GM21737 (cell line): ENCODE data around the gene KBTBD13.
A peak's percentile ranks its signal among the peaks of the same experiment; 100 is the strongest.
"Not testable (repeated sequence)": the region's sequence is repeated elsewhere in the genome, so short reads cannot be mapped to it uniquely, and the experiment has no call there.

Experiments
- ATAC-seq: cut with Tn5 transposase; IDR thresholded peaks from one replicate; pipeline ENCODE4 v1.9.1; 2021; ENCODE audit warnings: mild to moderate bottlenecking, moderate library complexity; ENCODE audit not compliant: unreplicated experiment

The KBTBD13 gene

DNA sequence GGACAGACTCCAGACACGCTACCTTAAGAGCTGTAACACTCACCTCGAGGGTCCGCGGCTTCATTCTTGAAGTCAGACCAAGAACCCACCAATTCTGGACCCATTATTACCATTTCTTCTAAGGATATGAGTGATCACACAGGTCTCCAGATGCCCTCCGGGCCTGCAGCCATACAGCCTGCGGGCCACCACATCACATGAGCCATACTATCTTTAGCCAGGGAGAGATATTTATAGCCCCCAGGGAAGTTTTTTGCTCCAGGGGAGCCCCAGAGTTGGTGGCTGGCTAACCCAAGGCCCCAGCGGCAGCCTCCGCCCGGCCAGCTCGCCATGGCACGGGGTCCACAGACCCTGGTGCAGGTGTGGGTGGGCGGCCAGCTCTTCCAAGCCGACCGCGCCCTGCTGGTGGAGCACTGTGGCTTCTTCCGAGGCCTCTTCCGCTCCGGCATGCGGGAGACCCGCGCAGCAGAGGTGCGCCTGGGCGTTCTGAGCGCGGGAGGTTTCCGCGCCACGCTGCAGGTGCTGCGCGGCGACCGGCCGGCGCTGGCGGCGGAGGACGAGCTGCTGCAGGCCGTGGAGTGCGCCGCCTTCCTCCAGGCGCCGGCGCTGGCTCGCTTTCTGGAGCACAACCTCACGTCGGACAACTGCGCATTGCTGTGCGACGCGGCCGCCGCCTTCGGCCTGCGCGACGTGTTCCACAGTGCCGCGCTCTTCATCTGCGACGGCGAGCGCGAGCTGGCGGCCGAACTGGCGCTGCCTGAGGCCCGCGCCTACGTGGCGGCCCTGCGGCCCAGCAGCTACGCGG, at the start of gene KBTBD13:
KBTBD13 (plus strand) TSS at position 261 of the 805 bp plus-strand sequence; CDS start at position 331, 70 bp downstream.
- ATAC-seq = no peak

DNA sequence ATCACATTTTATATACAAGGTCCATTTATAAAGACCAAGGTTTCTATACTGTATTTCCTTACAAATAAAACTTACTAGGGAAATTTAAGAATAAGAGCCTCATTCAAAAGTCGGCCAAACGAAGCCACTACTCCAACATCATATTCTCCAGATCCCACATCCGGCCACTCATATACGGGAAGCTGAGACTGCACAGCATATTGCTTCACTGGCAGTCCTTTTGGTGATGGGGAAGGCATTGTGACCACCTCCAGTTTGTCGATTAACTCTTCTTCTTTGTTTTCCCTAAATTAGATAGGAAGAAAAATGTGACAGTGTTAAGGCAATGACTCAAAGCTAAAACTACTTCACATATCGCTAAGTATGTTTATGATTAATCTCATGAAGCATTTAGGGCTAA, 49.8 kb upstream of the KBTBD13 start:
- no peak for ATAC-seq

DNA sequence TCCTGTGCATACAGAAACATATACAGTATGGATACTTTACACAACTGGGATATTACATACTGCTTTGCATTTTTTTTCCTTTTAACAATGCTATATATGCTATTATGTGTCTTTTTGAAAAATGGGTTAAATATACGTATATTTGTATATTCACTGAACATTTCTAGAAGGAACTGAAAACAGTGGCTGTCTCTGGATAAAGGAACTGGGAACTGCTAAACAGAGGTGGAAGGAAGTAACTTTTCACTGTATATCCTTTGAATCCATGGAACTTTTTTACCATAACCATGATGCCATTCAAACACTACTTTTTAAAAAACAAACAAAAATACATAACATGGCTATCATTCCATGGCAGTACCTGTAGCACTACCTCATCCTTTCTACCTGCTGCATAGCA, 49.0 kb upstream of the KBTBD13 start:
- no peak for ATAC-seq

DNA sequence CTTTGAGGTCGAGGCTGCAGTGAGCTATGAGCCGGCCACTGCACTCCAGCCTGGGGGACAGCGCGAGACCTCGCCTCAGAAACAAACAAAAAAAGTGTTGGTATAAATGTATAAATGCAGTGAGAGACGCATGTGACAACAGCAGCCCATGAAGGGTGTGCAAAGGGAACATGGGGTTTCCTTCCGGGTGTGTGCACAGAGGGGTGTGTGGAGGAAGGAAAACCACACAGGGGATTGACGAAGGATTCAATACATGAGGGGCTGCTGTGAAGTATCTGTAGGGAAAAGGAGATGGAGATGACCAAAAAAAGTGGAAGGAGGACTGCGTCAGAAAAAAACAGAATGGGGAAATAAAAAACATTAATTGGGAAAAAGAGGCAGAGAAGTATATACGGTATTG, 48.2 kb upstream of the KBTBD13 start:
- ATAC-seq = no peak

DNA sequence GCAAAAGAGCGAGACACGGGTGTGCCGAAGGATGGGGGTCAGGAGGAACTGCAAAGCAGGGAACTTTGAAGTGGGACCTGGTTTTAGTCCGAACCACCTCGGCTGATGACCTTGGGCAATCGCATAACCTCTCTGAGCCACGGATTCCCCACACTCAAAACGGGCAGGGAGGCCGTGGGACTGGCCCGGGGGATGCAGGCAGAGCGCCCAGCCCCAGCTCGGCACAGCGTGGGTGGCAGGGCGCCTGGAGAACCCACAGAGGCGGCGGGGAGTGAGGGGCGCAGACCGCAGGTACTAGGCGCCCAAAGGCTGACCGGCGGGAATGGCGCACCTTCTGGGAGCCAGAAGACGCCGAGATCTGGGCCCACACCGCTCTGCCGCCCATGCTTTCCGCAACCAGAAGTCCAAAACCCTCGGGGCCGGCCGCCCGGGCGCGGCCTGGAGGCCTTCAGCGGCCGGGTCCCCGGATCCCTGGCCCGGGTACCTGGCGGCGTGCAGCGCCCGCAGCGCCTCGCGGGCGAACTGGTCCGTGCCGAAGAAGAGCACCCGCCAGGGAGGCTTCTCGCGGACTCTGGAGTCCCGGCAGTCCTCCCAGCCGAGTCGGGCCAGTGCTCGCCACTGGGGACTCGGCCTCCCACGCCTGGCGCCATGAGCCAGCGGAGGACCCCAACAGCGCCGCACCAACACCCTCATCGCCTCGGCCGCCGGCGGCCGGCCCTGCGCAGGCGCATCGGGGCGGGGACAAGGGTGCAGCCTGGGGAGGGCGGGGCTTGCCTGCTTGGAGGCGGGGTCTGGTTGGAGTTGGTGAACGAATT, 47.4 kb upstream of the KBTBD13 start, which contains the start of gene MTFMT:
MTFMT (minus strand) TSS at position 719 of the 815 bp plus-strand sequence; CDS start at position 693, 26 bp downstream.
- ATAC-seq = peak; percentile 78

DNA sequence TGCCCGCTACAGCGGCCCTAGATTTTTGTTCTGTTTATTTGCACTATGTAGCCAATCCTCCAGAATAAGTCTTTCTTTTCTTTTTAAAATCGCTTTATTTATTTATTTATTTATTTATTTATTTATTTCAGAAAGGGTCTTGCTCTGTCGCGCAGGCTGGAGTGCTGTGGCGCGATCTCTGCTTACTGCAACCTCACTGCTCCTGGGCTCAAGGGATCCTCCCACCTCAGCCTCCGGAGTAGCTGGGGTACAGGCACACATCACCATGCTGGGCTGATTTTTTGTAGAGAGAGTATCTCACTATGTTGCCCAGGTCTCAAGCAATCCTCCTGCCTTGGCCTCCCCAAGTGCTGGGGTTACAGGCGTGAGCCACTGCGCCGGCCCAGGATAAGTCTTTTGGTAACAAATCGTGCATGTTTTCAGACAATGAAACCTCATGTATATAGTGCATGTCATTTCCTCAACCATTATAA, 46.8 kb upstream of the KBTBD13 start:
- ATAC-seq = no peak

DNA sequence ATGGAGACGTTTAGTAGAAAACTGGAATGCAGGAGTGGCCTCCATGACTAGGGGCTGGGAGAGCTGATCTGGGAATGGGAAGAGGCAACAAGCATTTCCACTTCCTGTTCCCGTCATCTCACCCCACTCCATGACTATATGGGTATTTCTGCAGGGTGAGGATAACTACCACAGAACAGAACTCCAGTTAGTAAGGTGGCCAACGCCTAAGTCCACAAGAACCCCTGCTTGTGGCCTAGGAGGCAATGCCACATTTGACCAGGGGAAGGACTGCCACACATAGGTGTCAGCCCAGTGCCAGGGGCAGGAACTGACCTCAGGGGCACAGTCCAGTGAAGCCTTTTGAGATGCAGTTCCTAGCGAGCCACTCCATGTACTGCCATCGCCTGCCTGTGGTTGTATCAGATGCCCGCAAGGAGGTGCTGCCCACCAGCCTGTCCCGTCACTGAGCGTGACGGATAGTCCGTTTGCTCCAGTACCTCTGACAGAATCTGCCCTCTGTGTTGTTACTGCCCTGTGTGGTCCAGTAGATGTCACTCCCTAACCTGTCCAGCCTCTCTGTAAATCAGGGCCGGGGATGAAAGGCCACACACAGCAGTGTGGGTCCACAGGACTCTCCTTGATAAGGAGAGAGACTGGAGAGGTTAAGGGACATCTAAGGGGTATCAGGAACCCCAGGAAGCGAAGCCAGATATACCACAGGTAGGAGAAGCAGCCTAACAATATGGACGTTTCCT, 43.6 kb upstream of the KBTBD13 start:
- ATAC-seq = no peak

DNA sequence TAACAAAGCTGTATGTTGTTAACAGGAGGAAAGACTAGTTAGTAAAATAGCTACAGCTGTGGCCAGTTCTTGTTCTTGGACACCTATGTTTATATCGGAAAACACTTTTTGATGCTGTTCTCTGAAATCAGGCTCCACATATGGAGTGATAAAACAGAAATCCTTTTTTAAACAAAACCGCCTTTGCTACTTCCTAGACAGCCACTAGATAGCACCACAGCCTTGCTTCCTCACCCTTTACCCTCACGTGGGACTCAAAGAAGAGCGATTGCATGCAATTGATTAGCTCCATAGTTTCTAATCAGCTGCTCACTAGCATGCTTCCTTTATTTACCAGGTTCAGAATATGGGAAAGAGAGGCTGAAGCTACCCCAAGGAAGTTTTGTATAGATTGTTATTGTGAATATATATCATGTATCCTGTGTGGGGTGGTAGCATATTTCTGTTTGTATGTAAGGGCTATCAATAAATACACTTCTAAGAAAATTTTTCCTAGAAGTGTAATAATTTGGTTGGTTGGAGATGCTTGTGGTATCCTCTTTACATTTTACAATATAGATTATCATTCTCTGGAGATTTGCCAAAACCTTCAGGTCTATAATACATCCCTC, 42.8 kb upstream of the KBTBD13 start:
- ATAC-seq = no peak

DNA sequence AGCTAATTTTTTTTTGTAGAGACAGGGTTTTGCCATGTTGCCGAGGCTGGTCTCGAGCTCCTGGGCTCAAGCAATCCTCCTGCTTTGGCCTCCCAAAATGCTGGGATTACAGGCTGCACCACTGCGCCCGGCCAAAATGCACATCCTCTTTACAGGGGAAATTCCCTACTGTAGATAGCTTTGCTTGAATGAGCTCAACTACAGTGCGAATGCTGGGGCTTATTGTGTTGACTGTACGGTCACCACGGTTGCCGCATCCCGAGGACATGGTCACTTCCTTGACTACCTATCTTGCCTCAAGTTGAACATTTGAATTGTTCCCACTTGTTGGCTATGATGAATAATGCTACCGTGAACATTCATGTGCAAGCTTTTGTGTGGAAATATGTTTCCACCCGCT, 41.8 kb upstream of the KBTBD13 start:
- no peak for ATAC-seq

DNA sequence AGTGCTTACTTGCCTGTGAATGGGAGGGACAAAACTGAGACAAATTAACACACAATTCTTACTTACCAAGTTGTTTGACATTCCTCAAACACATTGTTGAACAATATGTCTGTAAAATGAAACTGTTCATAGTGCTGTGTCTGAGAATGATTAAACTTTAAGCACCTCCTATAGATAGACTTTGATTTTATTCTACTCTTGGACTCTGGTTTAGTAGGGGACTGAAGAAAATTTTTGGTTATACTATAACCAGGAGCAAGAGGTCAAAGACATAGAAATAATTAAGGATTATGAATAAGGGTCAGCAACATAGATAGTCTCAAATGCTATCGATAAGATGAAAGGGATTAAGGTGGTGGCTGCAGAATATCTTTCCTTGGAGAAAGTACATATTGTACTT, 39.2 kb upstream of the KBTBD13 start:
- ATAC-seq = no peak

DNA sequence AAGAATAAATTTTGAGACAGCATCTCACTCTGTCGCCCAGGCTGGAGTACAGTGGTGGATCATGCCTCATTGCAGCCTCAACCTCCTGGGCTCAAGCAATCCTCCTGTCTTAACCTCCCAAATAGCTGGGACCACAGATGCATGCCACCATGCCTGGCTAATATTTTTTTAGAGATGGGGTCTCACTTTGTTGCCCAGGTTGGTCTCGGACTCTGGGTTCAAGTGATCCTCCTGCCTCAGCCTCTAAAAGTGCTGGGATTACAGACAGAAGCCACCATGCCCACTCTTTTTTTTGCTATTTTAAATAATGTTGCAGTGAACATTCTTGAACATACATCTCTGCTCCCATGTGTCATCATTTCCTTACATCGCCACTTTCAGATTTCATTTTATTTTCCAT, 38.1 kb upstream of the KBTBD13 start:
- no peak for ATAC-seq

DNA sequence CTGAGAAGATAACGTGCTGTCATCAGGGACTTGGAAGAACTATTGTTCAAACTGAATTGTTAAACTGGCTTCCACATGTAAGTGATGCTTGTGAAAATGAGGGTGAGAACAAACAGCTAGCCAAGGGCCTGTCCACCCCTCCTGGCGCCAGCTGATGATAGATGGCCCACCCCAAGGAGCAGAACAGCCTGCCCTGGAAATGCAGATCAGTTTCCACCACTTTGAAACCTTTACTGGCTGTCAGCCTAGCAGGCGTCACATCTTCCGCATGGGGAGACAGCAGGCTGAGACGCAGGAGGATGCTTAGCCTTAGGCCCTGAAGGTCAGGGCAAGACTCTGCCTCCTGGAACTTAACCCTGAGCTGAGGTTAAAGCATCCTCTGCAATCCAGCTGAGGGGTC, 37.7 kb upstream of the KBTBD13 start:
- ATAC-seq = no peak

DNA sequence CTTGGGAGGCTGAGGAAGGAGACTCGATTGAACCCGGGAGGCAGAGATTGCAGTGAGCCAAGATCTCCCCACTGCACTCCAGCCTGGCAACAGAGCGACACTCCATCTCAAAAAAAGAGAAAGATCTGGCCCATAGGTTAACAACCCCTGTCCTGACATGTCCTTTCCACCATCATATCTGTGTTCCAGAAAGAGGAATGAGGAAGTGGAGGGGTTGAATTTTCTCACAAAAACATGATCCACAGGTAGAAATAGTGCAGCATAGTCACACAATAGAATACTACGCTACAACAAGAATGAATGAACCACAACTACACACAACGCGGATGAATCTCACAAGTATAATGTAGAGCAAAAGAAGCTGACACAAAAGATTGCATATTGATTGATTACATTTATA, 36.1 kb upstream of the KBTBD13 start:
- no peak for ATAC-seq

DNA sequence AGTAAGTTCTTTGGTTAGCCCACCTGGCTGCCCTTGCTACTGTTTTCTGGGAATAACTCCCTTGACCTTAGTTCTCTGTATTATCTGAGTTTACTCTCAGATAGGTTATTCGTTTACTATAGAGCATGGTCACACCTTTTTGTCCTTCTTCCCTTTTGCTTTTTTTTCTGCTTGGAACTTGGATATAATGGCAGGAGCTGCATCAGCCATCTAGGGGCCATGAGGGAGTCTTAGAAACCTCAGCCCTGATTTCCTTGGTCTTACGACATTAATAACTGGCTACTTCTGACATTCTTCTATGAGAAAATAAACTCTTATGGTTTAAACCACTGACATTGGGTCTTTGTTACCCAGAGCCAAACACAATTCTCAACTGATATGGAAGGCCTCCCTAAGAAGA, 34.8 kb upstream of the KBTBD13 start:
- ATAC-seq = no peak

DNA sequence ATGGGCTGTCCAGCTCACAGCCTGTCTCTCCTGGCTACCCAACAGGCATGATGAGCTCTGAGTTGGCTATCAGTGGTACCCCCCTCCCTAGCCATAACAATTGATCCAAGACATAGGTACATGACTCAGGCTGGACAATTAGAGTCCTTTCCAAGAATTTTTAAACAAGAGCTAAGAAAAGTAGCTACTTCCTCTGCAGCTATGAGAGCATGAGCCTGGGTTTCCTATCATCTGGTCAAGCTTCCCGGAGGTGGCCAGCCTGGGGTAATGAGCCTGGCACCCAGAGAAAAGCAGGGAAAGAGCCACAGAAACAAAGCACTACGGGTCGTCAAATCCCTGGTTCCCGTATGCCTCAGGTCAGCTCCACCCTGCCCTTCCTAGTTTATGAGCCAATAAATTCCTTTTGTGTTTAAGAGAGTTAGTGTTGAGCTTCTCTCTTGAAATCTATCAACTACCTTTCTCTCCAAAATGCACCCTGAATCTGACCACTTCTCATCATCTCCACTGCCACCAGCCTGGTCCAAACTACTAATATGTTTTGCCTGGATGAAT, 33.7 kb upstream of the KBTBD13 start:
- ATAC-seq = no peak

DNA sequence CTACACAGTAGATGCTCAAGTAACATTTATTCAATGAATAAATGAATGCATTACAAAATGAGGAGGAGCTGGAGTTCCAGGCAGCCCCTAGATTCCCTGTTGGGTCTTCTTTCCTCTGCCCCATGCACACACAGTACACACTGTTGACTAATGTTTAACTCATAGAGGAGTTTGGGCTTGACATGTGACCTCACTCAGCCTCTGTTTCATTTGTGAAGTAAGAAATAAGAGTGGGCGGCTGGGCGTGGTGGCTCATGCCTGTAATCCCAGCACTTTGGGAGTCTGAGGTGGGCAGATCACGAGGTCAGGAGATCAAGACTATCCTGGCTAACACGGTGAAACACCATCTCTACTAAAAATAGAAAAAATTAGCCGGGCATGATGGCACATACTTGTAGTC, 32.3 kb upstream of the KBTBD13 start:
- ATAC-seq = not testable (repeated sequence)

DNA sequence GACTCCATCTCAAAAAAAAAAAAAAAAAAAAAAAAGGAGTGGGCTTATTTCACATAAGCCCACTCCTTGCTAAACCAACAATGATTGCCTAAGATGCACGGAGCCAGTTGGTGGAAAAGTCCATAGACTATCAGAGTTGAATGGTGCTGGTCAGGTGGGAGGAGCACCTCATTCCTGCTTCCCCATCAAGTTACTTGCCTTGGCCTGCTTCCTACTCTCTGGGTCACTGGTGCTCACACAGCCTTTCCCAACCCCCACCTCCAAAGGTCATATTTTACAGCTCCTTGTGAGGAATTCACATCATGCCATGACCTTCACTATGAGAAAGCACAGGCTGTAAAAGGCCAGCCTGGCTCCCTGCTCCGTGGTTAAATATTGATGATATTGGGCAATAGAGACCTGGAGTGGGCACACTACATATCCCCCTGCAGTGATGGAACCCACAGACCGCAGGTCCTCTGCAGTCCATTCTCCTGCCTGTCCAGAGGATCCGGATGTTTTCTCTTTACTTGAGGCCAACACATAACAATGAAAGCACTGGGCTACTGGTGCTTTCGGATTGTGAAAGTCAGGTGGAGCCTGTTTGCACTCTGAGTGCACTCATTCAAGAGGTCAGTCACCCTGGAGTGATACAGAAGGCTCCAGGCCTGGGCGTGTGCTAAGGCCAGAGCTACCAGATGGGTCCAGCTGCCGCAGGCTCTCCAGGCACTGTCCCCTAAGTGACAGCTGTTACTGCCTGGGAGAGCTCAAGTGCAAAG, 31.6 kb upstream of the KBTBD13 start, which contains the start of gene SLC51B:
SLC51B (plus strand) TSS at position 664 of the 758 bp plus-strand sequence. CDS start 4,618 bp downstream, outside the sequence.
- no peak for ATAC-seq

DNA sequence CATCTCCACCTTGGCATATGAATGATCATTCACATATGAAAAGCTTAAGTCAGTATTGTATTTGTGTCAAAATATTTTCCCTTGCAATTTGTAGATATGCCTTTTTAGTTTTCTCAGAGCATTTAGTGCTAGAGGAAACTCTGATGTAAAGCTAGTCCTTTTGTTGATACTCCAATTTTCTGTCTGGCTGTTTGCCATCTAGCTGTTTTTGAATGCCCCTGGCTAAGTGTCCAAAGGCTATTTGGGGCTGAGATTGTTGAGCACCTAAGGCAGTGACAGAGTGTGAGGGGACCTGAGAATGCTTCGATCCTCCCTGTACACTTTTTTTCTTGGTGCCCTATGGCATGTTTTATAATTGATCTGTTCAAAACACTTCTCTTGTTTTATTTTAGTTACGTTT, 28.3 kb upstream of the KBTBD13 start:
- ATAC-seq = no peak

DNA sequence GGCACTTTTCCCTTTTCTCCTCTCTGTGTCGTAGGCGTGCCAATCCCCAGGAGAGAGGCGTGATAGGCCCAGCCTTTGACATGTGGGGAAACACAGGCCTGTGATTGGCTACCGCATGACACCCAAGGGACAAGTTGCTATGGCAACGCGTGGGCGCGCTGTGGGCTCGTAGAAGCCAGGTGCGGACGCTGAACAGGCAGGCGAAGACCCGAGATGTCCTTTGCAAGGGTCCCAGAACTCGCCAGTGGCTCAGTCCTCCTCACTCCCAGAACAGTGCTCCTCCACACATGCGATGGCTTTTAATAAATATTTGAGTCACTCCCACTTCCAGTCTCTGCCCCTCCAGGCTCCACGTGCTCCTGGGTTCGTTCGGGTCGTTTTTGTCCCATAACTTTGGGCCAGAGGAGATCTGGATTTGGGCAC, 27.1 kb upstream of the KBTBD13 start:
- peak; percentile 88 for ATAC-seq

DNA sequence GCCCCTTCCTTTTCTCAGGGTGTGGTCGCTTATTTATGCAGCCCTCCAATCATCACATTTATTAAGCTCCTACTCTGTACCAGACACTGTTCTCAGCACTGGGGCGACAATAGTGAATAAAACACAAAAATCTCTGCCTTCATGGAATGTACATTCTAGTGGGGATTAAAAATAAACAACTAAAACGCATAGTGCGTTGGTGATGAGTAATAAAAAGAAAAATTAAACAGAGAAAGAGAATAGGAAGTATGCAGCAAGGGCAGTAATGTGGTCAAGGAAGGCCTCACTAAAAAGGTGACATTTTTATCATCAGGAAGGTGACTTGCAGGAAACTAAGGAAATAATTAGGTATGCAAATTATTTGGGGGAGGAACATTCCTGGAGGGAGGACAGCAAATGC, 26.3 kb upstream of the KBTBD13 start:
- no peak for ATAC-seq
